ENCODE data around the gene KLK2.

DNA sequence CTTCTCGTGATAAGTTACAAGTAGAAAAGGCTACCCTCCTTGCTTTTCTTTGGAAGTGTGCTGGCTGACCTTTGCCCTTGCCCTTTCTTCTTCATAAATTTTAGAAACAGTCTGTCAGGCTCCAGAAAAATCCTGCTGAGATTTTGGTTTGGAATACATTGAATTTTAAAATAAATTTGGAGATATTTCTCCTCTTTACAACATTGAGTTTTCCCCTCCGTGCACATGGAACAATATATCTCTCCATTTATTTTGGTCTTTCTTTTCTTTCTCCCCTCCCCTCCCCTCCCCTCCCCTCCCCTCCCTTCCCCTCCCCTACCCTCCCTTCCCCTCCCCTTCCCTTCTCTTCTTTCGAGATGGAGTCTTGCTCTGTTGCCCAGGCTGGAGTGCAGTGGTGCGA lies 29.4 kb downstream of the KLK2 start:
- no peak for TF ChIP-seq POLR2A (IDR thresholded peaks at IDR 0.05)
- TF ChIP-seq CTCF (IDR thresholded peaks at IDR 0.05) = no peak
